ENCODE measurements around the gene MBTPS1. TPM values are rescaled to one million over a fixed set of nuclear protein-coding genes. Genes with fewer than 3 reads are reported as not detected.
A peak's percentile ranks its signal among the peaks of the same experiment; 100 is the strongest.

MBTPS1 gene
- polyA plus RNA-seq, 3 donors from 2014 or later, result 34.9 to 49.6 (median 48.0) TPM

- Mint-ChIP-seq H3K27ac (no peak overlapping the region), H3K9me3 (no peaks in the 10 kb centered on the region), H3K4me1 (peaks cover 0 to 3% of the 10 kb centered on the region in 2 donors), H3K27me3 (ENCODE audit: low read depth in 3 of 3) (peaks cover 0 to 7% (median 2%) of the 10 kb centered on the region in 3 donors), H3K4me3 (no peak overlapping the region), H3K36me3 (no peaks in the 10 kb centered on the region)
- DNase-seq, result no peak
These were observed 82.2 kb downstream of the MBTPS1 start for GRCh38 chr16:84034516-84034915.

- no peak overlapping the region for H3K27ac Mint-ChIP-seq
These were observed 83.2 kb downstream of the MBTPS1 start for GRCh38 chr16:84033251-84034195.

DNA sequence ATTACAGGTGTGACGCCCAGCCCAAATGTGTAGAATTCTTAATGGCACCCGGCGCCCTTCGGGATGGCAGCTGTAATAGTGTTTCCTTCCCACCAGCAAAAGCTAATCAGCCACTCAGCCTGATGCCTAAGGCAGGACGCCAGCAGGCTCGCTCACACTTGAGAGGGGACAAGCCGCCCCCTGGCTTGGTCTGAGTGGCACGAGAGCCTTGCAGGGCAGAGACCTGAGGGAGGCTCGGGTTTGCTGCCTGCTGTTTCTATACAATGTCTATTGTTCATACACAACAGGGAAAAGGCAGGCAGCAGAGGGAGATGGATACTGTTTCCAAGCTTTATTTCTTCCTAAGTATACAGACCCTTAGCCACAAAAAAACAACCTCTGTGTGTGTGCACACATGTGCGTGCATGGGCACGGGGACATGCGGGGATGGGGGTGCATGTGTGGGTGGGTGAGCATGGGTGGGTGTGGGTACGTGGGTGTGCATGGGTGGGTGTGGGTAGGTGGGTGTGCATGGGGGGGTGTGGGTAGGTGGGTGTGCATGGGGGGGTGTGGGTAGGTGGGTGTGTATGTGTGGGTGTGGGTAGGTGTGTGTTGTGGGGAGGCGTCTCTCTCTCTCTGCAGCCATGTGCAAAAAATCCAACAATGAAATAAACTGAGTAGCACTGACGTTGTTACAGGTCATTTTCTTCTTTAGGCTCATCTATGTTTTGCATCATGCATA is 84.1 kb downstream of the MBTPS1 start:
- H3K36me3 Mint-ChIP-seq, result no peaks in the 10 kb centered on the region
- no peak for DNase-seq
- H3K4me1 Mint-ChIP-seq, result peaks cover 3 to 8% of the 10 kb centered on the region in 2 donors
- H3K27me3 Mint-ChIP-seq (ENCODE audit: low read depth in 3 of 3), result peaks cover 0 to 10% (median 2%) of the 10 kb centered on the region in 3 donors
- H3K27ac Mint-ChIP-seq, result no peak overlapping the region
- no peaks in the 10 kb centered on the region for H3K9me3 Mint-ChIP-seq
- H3K4me3 Mint-ChIP-seq, result no peak overlapping the region

More at GRCh38 chr16:84033251-84034195, 83.2 kb downstream of the MBTPS1 start:
- H3K4me1 Mint-ChIP-seq, result peaks cover 3 to 8% of the 10 kb centered on the region in 2 donors
- no peaks in the 10 kb centered on the region for H3K9me3 Mint-ChIP-seq
- no peaks in the 10 kb centered on the region for H3K36me3 Mint-ChIP-seq
- H3K4me3 Mint-ChIP-seq, result no peak overlapping the region
- peaks cover 0 to 7% (median 2%) of the 10 kb centered on the region in 3 donors for H3K27me3 Mint-ChIP-seq (ENCODE audit: low read depth in 3 of 3)
- DNase-seq, result no peak

DNA sequence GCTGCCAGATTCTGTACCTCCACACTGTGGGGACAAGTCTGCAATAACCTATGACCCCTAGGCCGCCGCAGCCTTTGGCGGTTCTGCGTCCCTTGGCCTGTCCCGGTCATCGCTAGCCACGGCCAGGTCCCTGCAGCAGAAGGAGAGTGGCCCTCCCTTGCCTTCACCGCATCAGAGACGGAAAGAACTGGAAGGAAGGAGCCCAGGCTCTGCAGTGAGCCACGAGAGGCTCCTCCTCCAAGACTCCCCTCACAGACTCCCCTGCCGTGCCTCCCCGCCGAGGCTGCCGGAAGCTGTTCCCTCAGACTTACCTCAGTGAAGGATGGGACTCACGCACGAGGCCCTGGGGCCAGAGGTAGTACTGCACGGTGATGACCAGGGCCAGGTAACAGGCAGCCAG is 85.2 kb downstream of the MBTPS1 start:
- no peaks in the 10 kb centered on the region for H3K9me3 Mint-ChIP-seq
- peaks cover 0 to 11% (median 2%) of the 10 kb centered on the region in 3 donors for H3K27me3 Mint-ChIP-seq (ENCODE audit: low read depth in 3 of 3)
- H3K4me3 Mint-ChIP-seq, result no peak overlapping the region
- H3K36me3 Mint-ChIP-seq, result no peaks in the 10 kb centered on the region
- peaks cover 3 to 8% of the 10 kb centered on the region in 2 donors for H3K4me1 Mint-ChIP-seq
- no peak for DNase-seq
- no peak overlapping the region for H3K27ac Mint-ChIP-seq

- Mint-ChIP-seq H3K36me3 (no peaks in the 10 kb centered on the region), H3K27ac (peak overlapping the region in 1 of 6 donors; percentile 51), H3K27me3 (ENCODE audit: low read depth in 3 of 3) (peaks cover 0 to 9% (median 4%) of the 10 kb centered on the region in 3 donors), H3K9me3 (no peaks in the 10 kb centered on the region), H3K4me1 (peaks cover 3 to 8% of the 10 kb centered on the region in 2 donors), H3K4me3 (no peak overlapping the region)
- DNase-seq, result no peak
These were observed 87.3 kb downstream of the MBTPS1 start for GRCh38 chr16:84029297-84030047.

DNA sequence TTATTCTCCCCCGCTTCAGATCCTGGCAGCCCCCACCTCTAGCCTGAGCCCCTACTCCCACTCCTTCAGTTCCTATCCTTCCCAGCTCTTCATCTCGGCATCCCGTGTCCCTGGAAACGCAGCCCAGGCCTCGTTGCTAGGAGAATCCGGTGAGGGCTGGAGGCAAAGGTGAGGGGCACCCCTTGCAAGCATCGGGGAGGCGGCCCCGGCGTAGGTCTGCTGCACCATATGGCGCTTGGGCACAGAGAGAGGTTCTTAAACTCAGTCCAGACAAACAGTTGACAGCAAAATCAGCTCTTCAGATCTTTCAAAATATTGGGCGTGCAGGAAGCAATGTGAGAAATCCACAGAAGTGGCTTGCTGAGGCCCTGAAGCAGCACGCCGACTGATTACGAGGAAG is 89.1 kb downstream of the MBTPS1 start:
- no peaks in the 10 kb centered on the region for H3K9me3 Mint-ChIP-seq
- DNase-seq, result no peak
- peaks cover 2 to 7% (median 4%) of the 10 kb centered on the region in 3 donors for H3K27me3 Mint-ChIP-seq (ENCODE audit: low read depth in 3 of 3)
- no peak overlapping the region for H3K27ac Mint-ChIP-seq
- H3K4me3 Mint-ChIP-seq, result no peak overlapping the region
- H3K36me3 Mint-ChIP-seq, result no peaks in the 10 kb centered on the region
- peaks cover 3 to 8% of the 10 kb centered on the region in 2 donors for H3K4me1 Mint-ChIP-seq

- Mint-ChIP-seq H3K4me3 (no peak overlapping the region), H3K9me3 (peaks cover 0 to 2% (median 0%) of the 10 kb centered on the region in 6 donors), H3K27ac (no peak overlapping the region), H3K27me3 (ENCODE audit: low read depth in 3 of 3) (peaks cover 2 to 7% (median 4%) of the 10 kb centered on the region in 3 donors), H3K4me1 (peaks cover 3 to 8% of the 10 kb centered on the region in 2 donors), H3K36me3 (no peaks in the 10 kb centered on the region)
- no peak for DNase-seq
These were observed 90.1 kb downstream of the MBTPS1 start for GRCh38 chr16:84026606-84027005.

DNA sequence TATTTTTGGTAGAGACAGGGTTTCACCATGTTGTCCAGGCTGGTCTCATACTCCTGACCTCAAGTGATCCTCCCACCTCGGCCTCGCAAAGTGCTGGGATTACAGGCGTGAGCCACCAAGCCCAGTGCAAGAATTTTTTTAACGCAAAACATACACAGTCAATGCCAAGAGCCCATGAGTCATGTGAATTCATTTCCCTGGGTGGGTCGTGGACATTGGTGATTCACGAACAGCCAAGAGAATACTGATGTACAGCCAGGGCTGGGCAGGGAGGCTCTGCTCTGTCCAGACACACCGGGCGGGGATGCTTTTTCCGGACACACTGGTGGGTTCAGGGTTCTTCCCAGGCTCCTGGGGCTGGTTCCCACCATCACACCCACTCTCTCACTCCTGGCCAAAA is 91.9 kb downstream of the MBTPS1 start:
- Mint-ChIP-seq H3K36me3 (no peaks in the 10 kb centered on the region), H3K4me3 (no peak overlapping the region), H3K27ac (no peak overlapping the region), H3K9me3 (peaks cover 0 to 7% (median 0%) of the 10 kb centered on the region in 6 donors), H3K4me1 (peaks cover 3 to 8% of the 10 kb centered on the region in 2 donors), H3K27me3 (ENCODE audit: low read depth in 3 of 3) (peaks cover 2 to 4% (median 2%) of the 10 kb centered on the region in 3 donors)
- DNase-seq, result no peak

GRCh38 chr16:84022644-84023043 is 94.1 kb downstream of the MBTPS1 start:
- no peak overlapping the region for H3K27ac Mint-ChIP-seq
- H3K9me3 Mint-ChIP-seq, result peaks cover 0 to 7% (median 0%) of the 10 kb centered on the region in 6 donors
- H3K4me1 Mint-ChIP-seq, result no peaks in the 10 kb centered on the region
- peaks cover 1 to 2% (median 2%) of the 10 kb centered on the region in 3 donors for H3K27me3 Mint-ChIP-seq (ENCODE audit: low read depth in 3 of 3)
- H3K36me3 Mint-ChIP-seq, result no peaks in the 10 kb centered on the region
- no peak for DNase-seq
- no peak overlapping the region for H3K4me3 Mint-ChIP-seq

DNA sequence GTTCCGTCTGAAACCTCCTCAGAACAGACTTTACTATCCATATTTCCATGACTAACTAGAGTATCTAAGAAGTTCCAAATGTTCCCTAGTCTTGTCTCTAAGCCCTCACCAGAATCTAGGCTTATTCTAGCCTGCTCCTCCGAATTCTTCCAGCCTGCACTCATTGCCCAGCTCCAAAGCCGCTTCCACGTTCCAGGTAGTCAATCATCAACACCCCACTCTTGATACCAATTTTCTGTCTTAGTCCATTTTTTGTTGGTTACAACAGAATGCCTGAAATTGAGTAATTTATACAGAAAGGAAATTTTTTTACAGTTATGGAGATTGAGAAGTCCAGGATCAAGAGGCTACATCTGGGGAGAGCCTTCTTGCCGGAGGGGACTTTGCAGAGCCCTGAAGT is 95.3 kb downstream of the MBTPS1 start:
- peaks cover 2% of the 10 kb centered on the region in 3 donors for H3K27me3 Mint-ChIP-seq (ENCODE audit: low read depth in 3 of 3)
- H3K27ac Mint-ChIP-seq, result no peak overlapping the region
- H3K9me3 Mint-ChIP-seq, result peaks cover 0 to 7% (median 0%) of the 10 kb centered on the region in 6 donors
- no peak for DNase-seq
- H3K36me3 Mint-ChIP-seq, result no peaks in the 10 kb centered on the region
- H3K4me1 Mint-ChIP-seq, result no peaks in the 10 kb centered on the region
- H3K4me3 Mint-ChIP-seq, result no peak overlapping the region

DNA sequence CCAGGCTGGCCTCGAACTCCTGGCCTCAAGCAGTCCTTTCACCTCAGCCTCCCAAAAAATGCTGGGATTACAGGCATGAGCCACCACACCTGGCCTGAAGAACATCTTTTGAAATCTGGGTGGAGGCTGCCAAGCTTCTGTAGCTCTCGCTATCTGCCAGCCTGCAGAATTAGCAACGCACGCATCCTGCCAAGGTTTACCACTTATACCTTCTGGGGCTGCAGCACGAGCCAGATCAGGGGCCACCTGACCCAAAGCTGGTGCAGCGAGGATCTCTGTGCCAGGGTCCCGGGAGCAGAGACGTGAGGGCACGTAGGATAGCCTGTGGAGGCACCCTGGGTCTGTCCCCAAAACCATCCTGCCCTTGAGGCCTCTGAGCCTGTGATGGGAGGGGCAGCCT is 96.4 kb downstream of the MBTPS1 start:
- H3K9me3 Mint-ChIP-seq, result peaks cover 0 to 7% (median 0%) of the 10 kb centered on the region in 6 donors
- H3K4me3 Mint-ChIP-seq, result no peak overlapping the region
- H3K27ac Mint-ChIP-seq, result no peak overlapping the region
- H3K4me1 Mint-ChIP-seq, result no peaks in the 10 kb centered on the region
- peaks cover 0 to 2% (median 2%) of the 10 kb centered on the region in 3 donors for H3K27me3 Mint-ChIP-seq (ENCODE audit: low read depth in 3 of 3)
- DNase-seq, result no peak
- H3K36me3 Mint-ChIP-seq, result no peaks in the 10 kb centered on the region

GRCh38 chr16:84018710-84019109 is 98.0 kb downstream of the MBTPS1 start:
- no peak for DNase-seq
- peaks cover 0 to 7% (median 0%) of the 10 kb centered on the region in 6 donors for H3K9me3 Mint-ChIP-seq
- H3K27ac Mint-ChIP-seq, result no peak overlapping the region
- no peaks in the 10 kb centered on the region for H3K36me3 Mint-ChIP-seq
- H3K4me3 Mint-ChIP-seq, result no peak overlapping the region
- H3K4me1 Mint-ChIP-seq, result peaks cover 9 to 10% of the 10 kb centered on the region in 2 donors
- peaks cover 0 to 2% (median 2%) of the 10 kb centered on the region in 3 donors for H3K27me3 Mint-ChIP-seq (ENCODE audit: low read depth in 3 of 3)

GRCh38 chr16:84016477-84016876 is 100.3 kb downstream of the MBTPS1 start:
- Mint-ChIP-seq H3K9me3 (peaks cover 0 to 4% (median 0%) of the 10 kb centered on the region in 6 donors), H3K27me3 (ENCODE audit: low read depth in 3 of 3) (peaks cover 0 to 2% (median 0%) of the 10 kb centered on the region in 3 donors), H3K36me3 (no peaks in the 10 kb centered on the region), H3K27ac (no peak overlapping the region), H3K4me3 (no peak overlapping the region), H3K4me1 (peaks cover 9 to 10% of the 10 kb centered on the region in 2 donors)
- DNase-seq, result no peak

All from immature natural killer cell (primary cell).